ENCODE measurements around the gene MTAP.

The MTAP gene

GRCh38 chr9:21795483-21795882, 7.0 kb upstream of the MTAP start:
- Mint-ChIP-seq H3K9me3 (no peaks in the 10 kb centered on the region), H3K27ac (no peak overlapping the region), H3K4me3 (no peak overlapping the region), H3K27me3 (peaks cover 34% of the 10 kb centered on the region), H3K4me1 (peaks cover 13% of the 10 kb centered on the region)
- ATAC-seq (peak; percentile 67), DNase-seq (no peak)

GRCh38 chr9:21796768-21797167, 5.7 kb upstream of the MTAP start:
- H3K27ac Mint-ChIP-seq: no peak overlapping the region
- DNase-seq (no peak), ATAC-seq (no peak)
- H3K4me1 Mint-ChIP-seq: peaks cover 20% of the 10 kb centered on the region
- H3K27me3 Mint-ChIP-seq: peaks cover 34% of the 10 kb centered on the region
- H3K4me3 Mint-ChIP-seq: peak overlapping the region in 1 of 2 donors; percentile 12
- no peaks in the 10 kb centered on the region for H3K9me3 Mint-ChIP-seq

GRCh38 chr9:21800931-21801682, 1.3 kb upstream of the MTAP start:
- Mint-ChIP-seq H3K27me3 (peaks cover 32% of the 10 kb centered on the region), H3K9me3 (no peaks in the 10 kb centered on the region), H3K4me3 (peak overlapping the region; percentile 100), H3K27ac (peak overlapping the region in 1 of 2 donors; percentile 95), H3K4me1 (peaks cover 48% of the 10 kb centered on the region)
- DNase-seq: no peak
- no peak for ATAC-seq

- Mint-ChIP-seq H3K27ac (peak overlapping the region; percentile 95 to 99), H3K4me1 (peaks cover 53% of the 10 kb centered on the region)
These were observed 586 bp upstream of the MTAP start for GRCh38 chr9:21801683-21802417.

GRCh38 chr9:21803649-21804048, 1.2 kb downstream of the MTAP start:
- DNase-seq (no peak), ATAC-seq (no peak)
- no peaks in the 10 kb centered on the region for H3K9me3 Mint-ChIP-seq
- peak overlapping the region; percentile 99 for H3K27ac Mint-ChIP-seq
- peaks cover 64% of the 10 kb centered on the region for H3K4me1 Mint-ChIP-seq
- peaks cover 10% of the 10 kb centered on the region for H3K27me3 Mint-ChIP-seq
- peak overlapping the region; percentile 100 for H3K4me3 Mint-ChIP-seq

More at GRCh38 chr9:21801683-21802417, 586 bp upstream of the MTAP start:
- no peaks in the 10 kb centered on the region for H3K9me3 Mint-ChIP-seq
- peaks cover 24% of the 10 kb centered on the region for H3K27me3 Mint-ChIP-seq
- ATAC-seq (peak; percentile 6), DNase-seq (peak; percentile 22 to 23)
- H3K4me3 Mint-ChIP-seq: peak overlapping the region; percentile 100

- ATAC-seq (no peak), DNase-seq (no peak)
- peak overlapping the region in 1 of 2 donors; percentile 99 for H3K27ac Mint-ChIP-seq
- H3K27me3 Mint-ChIP-seq: peaks cover 10% of the 10 kb centered on the region
- H3K4me1 Mint-ChIP-seq: peaks cover 71% of the 10 kb centered on the region
- H3K9me3 Mint-ChIP-seq: no peaks in the 10 kb centered on the region
- peak overlapping the region; percentile 100 for H3K4me3 Mint-ChIP-seq
These were observed 1.9 kb downstream of the MTAP start for GRCh38 chr9:21804331-21804730.

GRCh38 chr9:21804791-21805190, 2.4 kb downstream of the MTAP start:
- H3K4me1 Mint-ChIP-seq: peaks cover 75% of the 10 kb centered on the region
- peaks cover 7% of the 10 kb centered on the region for H3K27me3 Mint-ChIP-seq
- DNase-seq: no peak
- peak overlapping the region; percentile 56 to 76 for H3K27ac Mint-ChIP-seq
- ATAC-seq: no peak
- no peaks in the 10 kb centered on the region for H3K9me3 Mint-ChIP-seq
- H3K4me3 Mint-ChIP-seq: peak overlapping the region; percentile 33 to 100

- Mint-ChIP-seq H3K9me3 (no peaks in the 10 kb centered on the region), H3K4me1 (peaks cover 80% of the 10 kb centered on the region), H3K4me3 (peak overlapping the region in 1 of 2 donors; percentile 100), H3K27ac (peak overlapping the region; percentile 72 to 79), H3K27me3 (no peaks in the 10 kb centered on the region)
- ATAC-seq: no peak
- DNase-seq: no peak
These were observed 4.2 kb downstream of the MTAP start for GRCh38 chr9:21806644-21807043.

- H3K27me3 Mint-ChIP-seq: no peaks in the 10 kb centered on the region
- H3K9me3 Mint-ChIP-seq: no peaks in the 10 kb centered on the region
- DNase-seq: peak in 1 of 2 donors; percentile 21
- peaks cover 76% of the 10 kb centered on the region for H3K4me1 Mint-ChIP-seq
- H3K27ac Mint-ChIP-seq: peak overlapping the region; percentile 94 to 100
- ATAC-seq: peak; percentile 69
- H3K4me3 Mint-ChIP-seq: peak overlapping the region; percentile 39 to 75
These were observed 8.0 kb downstream of the MTAP start for GRCh38 chr9:21810388-21810787.

GRCh38 chr9:21810881-21811280, 8.4 kb downstream of the MTAP start:
- Mint-ChIP-seq H3K9me3 (no peaks in the 10 kb centered on the region), H3K27ac (peak overlapping the region; percentile 76 to 100), H3K27me3 (no peaks in the 10 kb centered on the region), H3K4me3 (peak overlapping the region in 1 of 2 donors; percentile 75), H3K4me1 (peaks cover 72% of the 10 kb centered on the region)
- no peak for ATAC-seq
- DNase-seq: no peak

GRCh38 chr9:21811914-21812313, 9.5 kb downstream of the MTAP start:
- Mint-ChIP-seq H3K4me3 (peak overlapping the region; percentile 24 to 49), H3K27ac (peak overlapping the region; percentile 74 to 88), H3K9me3 (no peaks in the 10 kb centered on the region), H3K4me1 (peaks cover 61% of the 10 kb centered on the region), H3K27me3 (no peaks in the 10 kb centered on the region)
- DNase-seq (no peak), ATAC-seq (no peak)

GRCh38 chr9:21812415-21812814, 10.0 kb downstream of the MTAP start:
- no peaks in the 10 kb centered on the region for H3K9me3 Mint-ChIP-seq
- peak overlapping the region; percentile 12 to 24 for H3K4me3 Mint-ChIP-seq
- peak overlapping the region in 1 of 2 donors; percentile 52 for H3K27ac Mint-ChIP-seq
- peak; percentile 19 for ATAC-seq
- DNase-seq: no peak
- peaks cover 58% of the 10 kb centered on the region for H3K4me1 Mint-ChIP-seq
- H3K27me3 Mint-ChIP-seq: no peaks in the 10 kb centered on the region

GRCh38 chr9:21812946-21813568, 10.6 kb downstream of the MTAP start:
- H3K4me3 Mint-ChIP-seq: peak overlapping the region in 1 of 2 donors; percentile 12
- H3K27me3 Mint-ChIP-seq: no peaks in the 10 kb centered on the region
- peaks cover 51% of the 10 kb centered on the region for H3K4me1 Mint-ChIP-seq
- H3K9me3 Mint-ChIP-seq: no peaks in the 10 kb centered on the region
- peak; percentile 26 for ATAC-seq
- H3K27ac Mint-ChIP-seq: peak overlapping the region in 1 of 2 donors; percentile 52
- DNase-seq: peak; percentile 59 to 65

GRCh38 chr9:21813575-21814473, 11.4 kb downstream of the MTAP start:
- no peak for ATAC-seq
- Mint-ChIP-seq H3K27me3 (no peaks in the 10 kb centered on the region), H3K4me1 (peaks cover 44% of the 10 kb centered on the region), H3K4me3 (no peak overlapping the region), H3K9me3 (no peaks in the 10 kb centered on the region), H3K27ac (no peak overlapping the region)
- DNase-seq: peak; percentile 45 to 54

GRCh38 chr9:21815643-21816042, 13.2 kb downstream of the MTAP start:
- no peaks in the 10 kb centered on the region for H3K27me3 Mint-ChIP-seq
- H3K9me3 Mint-ChIP-seq: no peaks in the 10 kb centered on the region
- DNase-seq (no peak), ATAC-seq (no peak)
- peaks cover 29% of the 10 kb centered on the region for H3K4me1 Mint-ChIP-seq
- H3K4me3 Mint-ChIP-seq: no peak overlapping the region
- H3K27ac Mint-ChIP-seq: no peak overlapping the region

Measured in stimulated activated naive CD8-positive, alpha-beta T cell treated with anti-CD3 and anti-CD28 coated beads, Interleukin-15, amount 100 ng/mL, for 72 hours (primary cell).